Esophagus muscularis mucosa (tissue), 4 donors: ENCODE measurements around the gene PAM. TPM values are rescaled to one million over a fixed set of nuclear protein-coding genes. Genes with fewer than 3 reads are reported as not detected.
"Not testable (repeated sequence)": the region's sequence is repeated elsewhere in the genome, so short reads cannot be mapped to it uniquely, and the experiment has no call there.

Source experiments
- DNase-seq: peaks from one replicate; pipeline ENCODE4 v3.0.0-alpha.2; 2017; ENCODE audit errors: extremely low spot score
- H3K27ac ChIP-seq, 4 donors: fragments of 200-600 bp; sonication (generic); replicated peaks in 1 of 4; 1 replicate in 3 of 4; 2 replicates in 1 of 4; pipeline ENCODE4 v1.5.1; 2016 to 2019; ENCODE audit warnings: mild to moderate bottlenecking in 1 of 4
- H3K27me3 ChIP-seq, 4 donors: fragments of 200-600 bp; sonication (generic); one replicate each; pipeline versions ENCODE4 v1.5.1 to v1.6.0; 2016 to 2019
- H3K36me3 ChIP-seq, 4 donors: fragments of 200-600 bp; sonication (generic); one replicate each; pipeline ENCODE4 v1.5.1; 2016 to 2019
- H3K4me1 ChIP-seq, 4 donors: fragments of 200-600 bp; sonication (generic); one replicate each; pipeline ENCODE4 v1.5.1; 2016 to 2019
- H3K4me3 ChIP-seq, 4 donors: fragments of 200-600 bp; sonication (generic); 1 replicate in 2 of 4; 2 replicates in 2 of 4; pipeline ENCODE4 v1.5.1; 2016 to 2019; ENCODE audit warnings: mild to moderate bottlenecking in 4 of 4, moderate library complexity in 1 of 4
- H3K9me3 ChIP-seq, 4 donors: fragments of 200-600 bp; sonication (generic); 1 replicate in 3 of 4; 2 replicates in 1 of 4; pipeline ENCODE4 v1.5.1; 2016 to 2019
- CTCF ChIP-seq, 3 experiments: fragments of 200-600 bp in 2 of 3; fragments of 450-650 bp in 1 of 3; sonication (generic) in 2 of 3; IDR thresholded peaks; one replicate each; pipeline ENCODE4 v1.5.1; 2017 to 2019; ENCODE audit warnings: antibody characterized with exemption in 3 of 3, mild to moderate bottlenecking in 2 of 3, moderate library complexity in 1 of 3
- EP300 ChIP-seq: sonication (generic); formaldehyde crosslinking; IDR thresholded peaks from one replicate; pipeline ENCODE4 v1.6.1; 2017; ENCODE audit warnings: antibody characterized with exemption
- POLR2A ChIP-seq: fragments of 450-650 bp; IDR thresholded peaks from one replicate; pipeline ENCODE4 v1.6.1; 2017; ENCODE audit warnings: antibody characterized with exemption, moderate library complexity, mild to moderate bottlenecking, low read depth
- POLR2AphosphoS5 ChIP-seq, 2 donors: sonication (generic); formaldehyde crosslinking; IDR thresholded peaks; one replicate each; pipeline ENCODE4 v1.6.1; 2017; ENCODE audit warnings: antibody characterized with exemption in 2 of 2
- WGBS: methylation state at CpG from one replicate; pipeline ENCODE4 v1.1.5; 2018; 5-methylcytosine and 5-hydroxymethylcytosine counted together
- intact Hi-C: fragments of 100-400 bp; cut with DNase I; formaldehyde crosslinking; loops from one replicate; pipeline ENCODE4 v1.15.1; 2023
- total RNA-seq, 4 donors: library from RNA; depleted of rRNA; stranded (reverse); fragments of >200 nt; gene quantifications; one replicate each; pipeline versions ENCODE4 v1.1.0 to v1.2.1, GENCODE V29; 2016

The PAM gene
- total RNA-seq, 4 donors from 2014 or later = 212 to 250 (median 227) TPM

- H3K36me3 ChIP-seq = no peaks in the 10 kb centered on the region
- WGBS = 92% methylated on average over 2 of the region's 2 CpGs
- no peaks in the 10 kb centered on the region for H3K9me3 ChIP-seq
- no peak for TF ChIP-seq POLR2A
- TF ChIP-seq CTCF (IDR thresholded peaks at IDR 0.05) = no peak
- H3K27me3 ChIP-seq = no peaks in the 10 kb centered on the region
- H3K4me1 ChIP-seq = peaks cover 13 to 26% (median 22%) of the 10 kb centered on the region in 4 donors
- H3K27ac ChIP-seq = no peak overlapping the region
- DNase-seq = no peak
- no peak overlapping the region for H3K4me3 ChIP-seq
- intact Hi-C loops = no loop called here
These were observed 12.8 kb downstream of the PAM start for GRCh38 chr5:102767862-102768261.

GRCh38 chr5:102770803-102771202 is 15.7 kb downstream of the PAM start:
- intact Hi-C loops = no loop called here
- H3K4me3 ChIP-seq = no peak overlapping the region
- peaks cover 6 to 21% (median 15%) of the 10 kb centered on the region in 4 donors for H3K4me1 ChIP-seq
- TF ChIP-seq CTCF (IDR thresholded peaks at IDR 0.05) (no peak), EP300 (no peak), POLR2A (no peak), POLR2AphosphoS5 (IDR thresholded peaks at IDR 0.05) (no peak)
- H3K27ac ChIP-seq = peak overlapping the region in 1 of 4 donors; percentile 5
- no peaks in the 10 kb centered on the region for H3K36me3 ChIP-seq
- no peaks in the 10 kb centered on the region for H3K9me3 ChIP-seq
- WGBS = 95% methylated on average over 3 of the region's 3 CpGs
- DNase-seq = no peak
- H3K27me3 ChIP-seq = no peaks in the 10 kb centered on the region

GRCh38 chr5:102771435-102771834 is 16.3 kb downstream of the PAM start:
- intact Hi-C loops = no loop called here
- peak overlapping the region in 2 of 4 donors; percentile 4 to 5 for H3K27ac ChIP-seq

GRCh38 chr5:102772273-102772672 is 17.2 kb downstream of the PAM start:
- Histone ChIP-seq H3K36me3 (no peaks in the 10 kb centered on the region), H3K27me3 (no peaks in the 10 kb centered on the region), H3K4me3 (no peak overlapping the region), H3K4me1 (peaks cover 6 to 21% (median 15%) of the 10 kb centered on the region in 4 donors), H3K27ac (no peak overlapping the region), H3K9me3 (no peaks in the 10 kb centered on the region)
- intact Hi-C loops = no loop called here
- 97% methylated on average over 1 of the region's 1 CpG for WGBS
- TF ChIP-seq CTCF (IDR thresholded peaks at IDR 0.05) (no peak), EP300 (no peak), POLR2AphosphoS5 (IDR thresholded peaks at IDR 0.05) (no peak), POLR2A (no peak)
- no peak for DNase-seq

More at GRCh38 chr5:102771435-102771834, 16.3 kb downstream of the PAM start:
- H3K27me3 ChIP-seq = no peaks in the 10 kb centered on the region
- H3K9me3 ChIP-seq = no peaks in the 10 kb centered on the region
- no peak overlapping the region for H3K4me3 ChIP-seq
- no peak for DNase-seq
- H3K36me3 ChIP-seq = no peaks in the 10 kb centered on the region
- peaks cover 6 to 21% (median 15%) of the 10 kb centered on the region in 4 donors for H3K4me1 ChIP-seq
- no peak for TF ChIP-seq POLR2A
- TF ChIP-seq CTCF (IDR thresholded peaks at IDR 0.05) = no peak
- no peak for TF ChIP-seq POLR2AphosphoS5 (IDR thresholded peaks at IDR 0.05)
- TF ChIP-seq EP300 = no peak

- Histone ChIP-seq H3K27ac (no peak overlapping the region), H3K27me3 (no peaks in the 10 kb centered on the region), H3K9me3 (no peaks in the 10 kb centered on the region), H3K4me3 (no peak overlapping the region), H3K4me1 (peaks cover 6 to 30% (median 18%) of the 10 kb centered on the region in 4 donors), H3K36me3 (no peaks in the 10 kb centered on the region)
- intact Hi-C loops = no loop called here
- TF ChIP-seq POLR2AphosphoS5 (IDR thresholded peaks at IDR 0.05) (no peak), POLR2A (no peak), EP300 (no peak), CTCF (IDR thresholded peaks at IDR 0.05) (no peak)
- no peak for DNase-seq
- WGBS = 100% methylated on average over 1 of the region's 1 CpG
These were observed 18.0 kb downstream of the PAM start for GRCh38 chr5:102773133-102773532.

- H3K4me3 ChIP-seq, H3K27me3 ChIP-seq, intact Hi-C loops, H3K9me3 ChIP-seq, H3K27ac ChIP-seq, DNase-seq, H3K36me3 ChIP-seq: not testable (repeated sequence)
- H3K4me1 ChIP-seq = peaks cover 18 to 41% (median 28%) of the 10 kb centered on the region in 4 donors
These were observed 20.7 kb downstream of the PAM start for GRCh38 chr5:102775756-102776155.
